ENCODE results near the gene STN1. TPM values are rescaled to one million over a fixed set of nuclear protein-coding genes. Genes with fewer than 3 reads are reported as not detected.
"Not testable (repeated sequence)": the region's sequence is repeated elsewhere in the genome, so short reads cannot be mapped to it uniquely, and the experiment has no call there.

The STN1 gene
- total RNA-seq, 1 experiment from 2014 or later, result 28.7 TPM

DNA sequence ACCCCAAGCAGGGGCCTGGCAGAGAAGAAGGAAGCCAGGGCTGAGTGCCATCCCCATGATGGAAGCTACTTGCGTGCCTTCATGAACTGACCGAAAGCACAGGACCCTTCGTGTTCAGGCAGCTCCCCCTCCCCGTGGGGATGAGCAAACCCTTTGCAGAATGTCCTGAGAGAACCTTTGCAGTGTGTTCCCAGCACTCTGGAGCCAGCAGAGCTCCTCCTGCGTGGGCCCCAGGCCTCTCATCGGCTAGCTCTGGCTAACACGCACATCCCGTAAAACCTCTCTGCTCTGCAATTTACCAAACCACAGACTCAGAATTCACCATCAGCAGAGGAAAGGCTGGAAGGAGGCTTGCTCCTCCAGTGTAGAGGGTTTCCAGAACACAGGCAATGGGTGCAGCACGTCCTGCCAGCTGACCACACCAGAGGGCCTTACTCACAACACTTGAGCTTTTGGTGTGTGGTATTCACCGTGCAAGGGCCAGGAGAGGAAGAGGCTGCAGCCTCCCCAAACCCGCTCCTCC lies 65.7 kb downstream of the STN1 start:
- in situ Hi-C loops (cut with HindIII; ENCODE audit: low sequenced_read_pairs), result no loop called here
- DNase-seq (ENCODE audit: low spot score), result no peak

DNA sequence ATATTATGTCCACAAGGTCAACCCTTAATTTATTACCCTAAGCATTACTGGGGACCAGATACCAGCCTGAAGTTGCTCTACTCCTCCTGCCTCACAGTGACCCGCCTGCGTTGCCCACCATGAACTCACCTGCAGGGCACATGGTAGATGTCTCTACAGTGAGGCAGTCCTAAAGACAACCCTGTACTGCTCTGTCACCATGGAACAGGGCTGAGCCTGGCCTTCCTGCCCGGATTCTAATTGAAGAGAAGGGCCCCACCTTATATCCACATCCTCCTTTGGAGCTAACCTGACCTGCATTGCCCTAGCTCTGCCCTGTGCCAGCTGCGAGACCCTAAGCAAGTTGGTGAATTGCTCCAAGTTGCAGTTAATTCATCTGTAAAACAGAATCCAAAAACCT lies 66.7 kb downstream of the STN1 start:
- DNase-seq (ENCODE audit: low spot score), result no peak
- in situ Hi-C loops (cut with HindIII; ENCODE audit: low sequenced_read_pairs), result no loop called here

DNA sequence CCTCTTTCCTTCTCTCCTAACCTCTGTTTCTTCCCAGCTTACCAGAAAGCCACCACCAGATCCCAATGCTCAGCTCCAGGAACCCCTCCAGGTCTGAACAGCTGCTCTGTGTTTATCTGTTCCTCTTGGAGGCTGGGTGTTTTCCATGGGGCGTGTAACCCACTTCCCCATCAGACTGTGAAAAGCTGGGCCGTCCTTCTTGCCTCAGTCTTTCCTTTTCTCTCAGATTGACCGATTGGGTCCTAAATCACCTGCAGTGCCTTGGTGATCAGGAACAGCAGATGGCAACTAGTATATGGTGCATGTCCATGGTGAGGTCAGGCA lies 67.5 kb downstream of the STN1 start:
- in situ Hi-C loops (cut with HindIII; ENCODE audit: low sequenced_read_pairs), result no loop called here
- no peak for DNase-seq (ENCODE audit: low spot score)

DNA sequence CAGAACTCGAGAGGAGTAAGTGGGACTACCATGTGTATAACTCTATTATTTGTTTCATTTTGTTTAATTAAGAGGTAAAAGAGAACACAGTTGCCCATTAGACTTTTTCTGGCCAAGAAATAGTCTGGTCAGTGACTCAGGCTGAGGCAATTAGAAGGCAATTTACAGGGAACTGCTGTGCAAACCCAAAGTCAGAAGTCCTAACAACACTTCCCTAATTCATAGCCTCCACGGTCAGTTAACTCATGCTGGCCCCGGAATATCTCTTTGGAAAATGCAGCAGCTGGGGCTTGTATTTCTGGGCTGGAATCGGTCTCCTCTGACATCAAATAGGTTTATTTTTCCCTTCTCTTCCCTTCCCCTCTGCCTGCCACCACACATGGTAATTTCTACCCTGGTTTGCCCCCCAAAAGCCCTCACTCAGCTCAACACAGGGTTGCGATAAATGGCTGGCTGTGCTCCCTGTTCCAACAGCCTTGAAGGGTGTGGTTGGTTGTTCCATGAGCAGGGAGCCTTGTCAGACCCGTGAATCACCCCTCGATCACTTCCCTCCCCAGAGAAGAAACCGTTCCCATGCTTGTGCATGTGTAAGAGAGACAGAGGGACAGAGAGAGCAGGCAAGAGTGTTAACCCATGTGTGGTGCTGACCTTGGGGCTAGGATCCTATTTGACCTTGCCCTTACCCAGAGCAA lies 68.0 kb downstream of the STN1 start:
- in situ Hi-C loops (cut with HindIII; ENCODE audit: low sequenced_read_pairs), result no loop called here
- no peak for DNase-seq (ENCODE audit: low spot score)

DNA sequence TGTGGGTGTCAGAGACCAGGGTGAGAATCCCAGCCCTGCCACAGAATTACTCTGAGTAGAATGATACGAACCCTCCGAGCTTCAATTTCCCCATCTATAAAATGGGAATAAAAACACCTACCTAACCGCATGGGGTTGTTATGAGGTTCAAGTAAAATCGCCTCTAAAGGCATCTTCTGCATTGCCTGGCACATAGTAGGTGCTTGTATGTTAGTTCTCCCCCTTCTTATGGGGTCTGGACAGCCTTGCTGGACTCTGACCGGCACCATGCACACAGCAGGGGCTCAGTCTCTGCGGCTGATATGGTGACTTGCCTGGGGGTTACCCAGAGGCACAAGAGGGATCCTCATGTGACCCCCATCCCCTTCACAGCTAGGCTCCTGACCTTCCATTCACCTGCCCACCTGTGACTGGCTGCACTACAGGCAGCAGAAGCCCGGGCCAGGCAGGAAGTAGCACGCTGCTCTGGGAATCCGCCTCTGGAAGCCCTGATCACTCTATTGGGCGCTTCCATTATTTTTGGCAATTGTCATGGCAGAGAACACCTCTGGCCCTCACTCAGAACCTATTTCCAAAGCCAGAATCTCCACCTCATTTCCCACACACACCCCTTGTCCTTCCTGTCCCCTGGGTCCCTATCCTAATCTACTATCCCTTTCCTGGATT lies 68.6 kb downstream of the STN1 start:
- in situ Hi-C loops (cut with HindIII; ENCODE audit: low sequenced_read_pairs), result no loop called here
- no peak for DNase-seq (ENCODE audit: low spot score)

DNA sequence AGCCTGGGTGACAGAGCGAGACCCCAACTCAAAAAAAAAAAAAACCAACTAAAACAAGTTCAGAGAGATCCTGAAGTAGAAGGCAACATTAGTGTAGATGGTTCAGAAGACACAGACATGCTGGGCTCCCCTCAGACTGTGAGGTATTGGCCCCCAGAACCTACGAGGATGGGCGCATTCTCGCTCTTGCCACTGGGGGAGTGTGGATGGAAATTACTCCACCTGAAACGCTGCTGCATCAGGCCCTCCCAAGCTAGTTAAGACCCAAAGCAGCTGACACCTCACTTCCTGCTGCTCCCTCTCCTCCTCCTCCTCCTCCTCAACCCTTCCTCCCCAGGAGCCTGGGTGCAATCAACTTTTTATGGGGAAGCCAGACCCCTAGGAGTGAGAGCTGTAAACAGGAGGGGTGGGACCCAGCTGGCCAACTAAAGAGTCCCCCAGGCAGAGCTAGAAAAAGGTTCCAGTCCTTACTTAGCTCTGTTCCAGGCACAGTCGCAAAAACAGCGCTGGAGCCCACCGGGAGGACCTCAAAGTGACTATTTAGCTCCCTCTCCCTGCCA lies 70.0 kb downstream of the STN1 start:
- in situ Hi-C loops (cut with HindIII; ENCODE audit: low sequenced_read_pairs), result no loop called here
- DNase-seq (ENCODE audit: low spot score), result no peak

DNA sequence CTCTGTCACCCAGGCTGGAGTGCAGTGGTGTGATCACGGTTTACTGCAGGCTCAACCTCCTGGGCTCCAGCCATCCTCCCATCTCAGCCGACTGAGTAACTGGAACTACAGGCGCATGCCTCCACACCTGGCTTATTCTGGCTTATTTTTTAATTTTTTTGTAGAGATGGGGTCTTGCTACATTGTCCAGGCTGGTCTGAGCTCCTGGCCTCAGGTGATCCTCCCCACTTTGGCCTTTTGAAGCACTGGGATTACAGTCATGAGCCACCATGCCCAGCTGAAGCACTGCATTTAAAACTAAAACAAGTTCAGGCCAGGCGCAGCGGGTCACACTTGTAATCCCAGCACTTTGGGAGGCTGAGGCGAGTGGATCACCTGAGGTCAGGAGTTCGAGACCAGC lies 70.6 kb downstream of the STN1 start:
- no peak for DNase-seq (ENCODE audit: low spot score)
- in situ Hi-C loops (cut with HindIII; ENCODE audit: low sequenced_read_pairs), result no loop called here

DNA sequence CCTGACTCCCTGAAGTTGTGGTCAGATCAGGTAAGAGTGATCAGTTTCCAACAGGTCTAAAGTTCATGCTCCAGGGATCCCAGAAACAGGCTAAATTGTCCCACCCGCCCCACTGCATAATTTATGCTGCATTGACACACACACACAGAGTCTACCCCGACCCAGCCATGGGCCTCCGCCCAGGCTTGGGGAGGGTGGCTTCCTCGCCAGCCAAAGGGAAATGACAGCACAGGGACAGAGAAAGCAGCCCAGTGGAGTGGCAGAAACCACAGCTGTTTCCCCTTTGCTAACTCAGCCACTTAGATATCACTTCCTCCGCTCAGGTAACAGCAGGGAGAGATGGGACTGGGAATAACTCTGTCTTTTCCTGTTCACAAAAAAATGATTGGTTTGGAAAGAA lies 72.0 kb downstream of the STN1 start:
- in situ Hi-C loops (cut with HindIII; ENCODE audit: low sequenced_read_pairs), result no loop called here
- no peak for DNase-seq (ENCODE audit: low spot score)

DNA sequence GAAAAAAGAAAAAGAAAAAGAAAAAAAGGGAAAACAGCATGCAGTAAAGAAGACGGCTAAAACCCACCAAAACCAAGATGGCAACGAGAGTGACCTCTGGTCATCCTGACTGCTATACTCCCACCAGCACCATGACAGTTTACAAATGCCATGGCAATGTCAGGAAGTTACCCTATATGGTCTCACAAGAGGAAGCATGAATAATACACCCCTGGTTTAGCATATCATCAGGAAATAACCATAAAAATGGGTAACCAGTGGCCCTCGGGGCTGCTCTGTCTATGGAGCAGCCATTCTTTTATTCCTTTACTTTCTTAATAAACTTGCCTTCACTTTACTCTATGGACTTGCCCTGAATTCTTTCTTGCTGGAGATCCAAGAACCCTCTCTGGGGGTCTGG lies 72.6 kb downstream of the STN1 start:
- DNase-seq (ENCODE audit: low spot score); in situ Hi-C loops (cut with HindIII; ENCODE audit: low sequenced_read_pairs): not testable (repeated sequence)

DNA sequence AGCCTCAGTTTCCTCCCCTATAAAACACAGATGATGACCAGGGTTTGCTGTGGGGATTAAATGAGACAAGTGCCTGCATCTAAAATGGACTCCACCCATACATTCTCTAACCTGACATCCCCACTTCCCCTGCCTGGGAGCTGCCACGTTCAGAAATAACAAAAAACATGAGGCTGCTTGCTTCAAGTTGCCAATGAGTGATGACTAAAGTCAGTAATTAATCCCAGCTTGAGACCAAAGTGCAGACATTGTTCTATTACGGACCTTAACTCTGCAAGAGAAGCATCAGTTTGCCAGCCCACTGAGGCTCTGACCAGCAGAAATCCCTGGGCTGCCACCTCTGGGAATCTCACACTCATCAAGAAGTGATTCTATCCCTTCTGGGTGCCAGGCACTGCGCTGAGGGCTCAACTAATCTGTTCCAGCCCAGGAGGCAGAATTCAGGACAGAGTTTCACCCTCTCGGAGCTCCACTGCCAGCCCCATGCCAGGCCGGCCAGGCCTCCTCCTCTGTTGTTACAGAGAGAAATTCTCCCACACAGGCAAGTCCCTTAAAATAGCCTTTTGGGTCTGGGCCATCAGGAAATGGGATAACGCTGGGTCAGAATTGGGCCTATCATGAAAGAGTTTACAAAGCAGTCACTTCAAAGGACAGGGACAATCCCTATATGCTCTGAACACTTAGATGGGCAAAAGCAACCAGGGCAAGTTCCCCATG lies 74.0 kb downstream of the STN1 start:
- peak; percentile 80 for DNase-seq (ENCODE audit: low spot score)
- in situ Hi-C loops (cut with HindIII; ENCODE audit: low sequenced_read_pairs), result no loop called here

DNA sequence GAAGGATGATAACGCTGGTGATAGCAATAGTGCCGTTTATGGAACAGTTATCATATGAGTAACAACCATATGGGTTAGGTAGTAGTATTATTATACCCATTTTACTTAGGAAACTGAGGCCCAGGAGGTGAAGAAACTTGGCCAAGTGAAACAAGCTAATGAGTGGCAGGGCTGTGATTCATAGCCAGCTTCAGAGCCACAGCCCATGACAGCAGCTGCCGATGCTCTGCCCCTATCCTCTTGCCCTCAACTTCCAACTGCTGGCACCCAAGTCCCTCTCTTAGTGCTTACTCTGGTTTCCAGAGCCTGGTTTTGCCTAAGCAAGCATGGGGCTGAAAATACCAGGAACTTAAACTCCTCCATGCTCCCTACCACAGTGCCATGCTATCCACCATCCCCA lies 74.9 kb downstream of the STN1 start:
- in situ Hi-C loops (cut with HindIII; ENCODE audit: low sequenced_read_pairs), result no loop called here
- no peak for DNase-seq (ENCODE audit: low spot score)

DNA sequence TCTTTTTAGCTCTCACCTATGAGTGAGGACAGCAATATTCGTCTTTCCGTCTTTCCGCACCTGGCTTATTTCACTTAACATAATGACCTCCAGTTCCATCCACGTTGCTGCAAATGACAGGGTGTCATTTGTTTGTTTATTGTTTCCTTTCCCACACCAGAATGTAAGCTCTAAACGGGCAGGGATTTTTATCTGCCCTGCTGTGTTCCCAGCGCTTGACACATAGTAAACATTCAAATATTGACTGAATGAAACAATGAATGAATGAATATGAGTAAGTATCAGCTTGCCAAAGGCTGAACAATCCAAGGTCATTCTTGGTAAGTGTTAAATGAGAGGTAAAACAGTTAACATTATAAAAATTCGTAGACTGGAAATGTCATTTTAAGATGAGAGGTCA lies 75.4 kb downstream of the STN1 start:
- in situ Hi-C loops (cut with HindIII; ENCODE audit: low sequenced_read_pairs), result no loop called here
- DNase-seq (ENCODE audit: low spot score), result no peak

DNA sequence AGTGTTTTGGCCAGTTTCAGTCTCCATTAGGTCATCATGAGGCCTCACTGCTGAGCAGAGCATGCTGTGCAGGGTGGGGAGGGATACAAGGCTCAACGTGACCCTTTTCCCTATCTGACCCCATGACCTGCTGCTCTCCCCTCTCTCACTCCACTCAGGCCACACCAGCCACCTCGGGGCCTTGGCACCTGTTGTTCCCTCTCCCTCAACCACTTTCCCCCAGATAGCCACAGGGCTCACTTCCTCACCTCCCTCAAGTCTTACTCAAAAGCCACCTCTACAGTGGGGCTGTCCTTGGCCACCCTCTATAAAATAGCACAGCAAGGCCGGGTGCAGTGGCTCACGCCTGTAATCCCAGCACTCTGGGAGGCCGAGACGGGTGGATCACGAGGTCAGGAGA lies 76.5 kb downstream of the STN1 start:
- no peak for DNase-seq (ENCODE audit: low spot score)
- in situ Hi-C loops (cut with HindIII; ENCODE audit: low sequenced_read_pairs), result no loop called here

DNA sequence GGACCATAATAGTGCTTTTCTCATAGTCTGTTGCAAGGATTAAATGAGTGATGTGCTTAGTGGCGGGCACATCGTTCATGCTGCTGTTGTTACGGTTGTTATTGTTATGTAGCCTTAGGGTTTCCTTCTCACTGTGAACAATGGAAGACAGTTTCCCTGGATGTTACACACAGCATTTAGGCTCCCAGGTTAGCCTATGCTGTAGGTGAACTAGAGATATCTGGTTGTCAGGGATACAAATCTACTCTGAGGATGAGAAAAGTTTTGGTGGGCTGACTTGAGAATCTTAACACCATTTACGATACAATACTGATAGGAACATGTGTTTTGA lies 77.3 kb downstream of the STN1 start:
- no peak for DNase-seq (ENCODE audit: low spot score)
- in situ Hi-C loops (cut with HindIII; ENCODE audit: low sequenced_read_pairs), result no loop called here

DNA sequence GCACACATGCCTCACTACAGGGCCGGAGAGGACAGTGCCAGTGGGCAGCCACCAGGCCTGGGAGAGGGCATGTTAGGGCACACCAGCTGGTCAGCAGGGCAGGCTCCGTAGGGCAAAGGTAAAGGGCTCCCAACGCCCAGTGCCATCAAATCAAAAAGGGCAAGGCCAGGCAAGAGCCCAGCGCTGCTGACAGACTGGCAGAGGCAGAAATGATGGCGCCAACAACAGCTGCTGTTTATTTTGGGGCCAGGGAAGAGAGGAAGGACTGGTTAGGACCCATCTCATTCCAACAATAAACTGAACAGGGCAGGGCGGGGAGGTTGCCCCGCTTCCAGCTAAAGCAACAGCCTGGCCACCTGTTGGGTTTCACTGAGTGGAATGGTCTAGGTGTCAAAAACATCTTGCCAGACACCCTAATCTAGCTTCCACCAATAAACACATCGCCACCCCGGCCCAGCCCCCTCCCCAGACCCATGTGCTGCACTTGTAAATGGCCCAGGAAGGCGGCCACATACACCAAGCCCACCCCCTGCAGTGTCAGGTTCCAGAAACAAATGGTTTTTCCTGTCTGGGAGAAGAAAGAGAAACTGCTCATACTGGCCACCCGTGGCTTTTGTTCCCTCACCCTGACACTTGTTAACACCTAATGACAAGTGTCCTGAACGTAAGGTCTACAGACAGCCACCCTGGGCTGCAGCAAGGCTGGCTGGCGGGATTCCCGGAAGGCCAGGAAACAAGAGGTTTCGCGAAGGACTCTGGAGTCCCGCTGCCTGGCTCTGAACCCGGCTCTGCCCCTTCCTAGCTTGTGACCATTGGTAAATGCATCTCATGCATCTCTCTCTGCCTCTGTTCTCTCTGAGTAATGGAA lies 77.9 kb downstream of the STN1 start:
- DNase-seq (ENCODE audit: low spot score), result no peak
- in situ Hi-C loops (cut with HindIII; ENCODE audit: low sequenced_read_pairs), result no loop called here

DNA sequence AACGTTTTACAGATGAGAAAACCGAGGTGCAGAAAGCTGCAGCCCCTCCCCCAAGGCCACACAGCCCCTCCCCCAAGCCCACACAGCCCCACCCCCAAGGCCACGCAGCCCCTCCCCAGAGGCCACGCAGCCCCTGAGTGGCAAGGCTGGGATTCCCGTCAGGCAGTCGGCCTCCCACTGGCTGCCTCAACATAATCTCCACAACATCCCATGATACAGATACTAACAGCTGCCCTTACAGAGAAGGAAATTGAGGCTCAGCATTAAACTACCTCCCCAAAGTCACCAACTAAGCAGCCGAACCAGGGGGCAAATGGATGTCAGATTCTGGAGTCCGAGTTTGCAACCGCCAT lies 78.5 kb downstream of the STN1 start:
- DNase-seq (ENCODE audit: low spot score), result no peak

DNA sequence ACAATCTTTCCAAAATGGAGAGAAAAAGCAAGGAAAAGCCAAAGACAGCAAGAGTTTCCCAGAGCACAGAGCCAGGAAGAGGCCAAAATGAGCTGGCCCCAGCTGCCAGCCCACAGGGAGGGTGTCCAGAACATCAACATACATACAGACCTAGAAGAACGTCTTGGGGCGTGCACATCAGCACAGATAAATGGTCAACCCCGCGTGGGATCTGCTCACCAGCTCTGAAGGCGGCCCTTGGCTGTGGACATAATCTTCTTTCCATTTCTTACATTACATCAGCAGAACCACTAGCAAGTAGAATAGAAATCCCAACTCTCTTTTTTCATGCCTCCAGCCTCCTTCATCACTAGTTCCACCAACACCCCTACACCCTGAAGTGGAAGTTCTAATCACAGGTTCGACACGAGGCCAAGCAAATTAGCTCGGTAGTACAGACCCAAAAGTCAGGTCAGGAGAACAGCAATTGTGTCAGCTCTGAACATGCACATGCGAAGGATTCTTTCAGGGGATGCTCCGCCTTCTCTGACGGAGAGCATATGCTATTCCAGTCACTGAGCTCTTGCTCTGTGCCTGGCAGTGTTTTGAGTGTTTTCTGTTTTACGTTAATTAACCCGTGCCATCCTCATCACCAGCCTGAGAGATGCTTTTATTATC lies 79.0 kb downstream of the STN1 start:
- DNase-seq (ENCODE audit: low spot score), result no peak
- in situ Hi-C loops (cut with HindIII; ENCODE audit: low sequenced_read_pairs), result no loop called here

More for the DNA sequence above, 78.5 kb downstream of the STN1 start:
- in situ Hi-C loops (cut with HindIII; ENCODE audit: low sequenced_read_pairs), result no loop called here

DNA sequence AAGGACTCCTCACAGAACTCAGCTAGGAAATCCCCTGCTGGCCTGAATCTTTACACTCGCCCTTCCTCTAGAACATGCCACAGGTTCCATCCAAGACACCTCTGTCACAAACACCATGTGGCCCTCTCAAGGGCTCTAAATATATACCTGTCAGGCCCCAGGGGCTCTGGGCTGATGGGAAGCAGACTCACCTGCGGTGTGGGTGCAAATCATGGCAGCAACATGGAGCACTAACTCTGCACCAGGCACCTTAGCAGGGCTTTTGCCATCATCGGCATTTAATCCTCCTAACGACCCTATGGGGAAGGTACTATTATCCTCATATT lies 80.0 kb downstream of the STN1 start:
- in situ Hi-C loops (cut with HindIII; ENCODE audit: low sequenced_read_pairs), result no loop called here
- DNase-seq (ENCODE audit: low spot score), result no peak

DNA sequence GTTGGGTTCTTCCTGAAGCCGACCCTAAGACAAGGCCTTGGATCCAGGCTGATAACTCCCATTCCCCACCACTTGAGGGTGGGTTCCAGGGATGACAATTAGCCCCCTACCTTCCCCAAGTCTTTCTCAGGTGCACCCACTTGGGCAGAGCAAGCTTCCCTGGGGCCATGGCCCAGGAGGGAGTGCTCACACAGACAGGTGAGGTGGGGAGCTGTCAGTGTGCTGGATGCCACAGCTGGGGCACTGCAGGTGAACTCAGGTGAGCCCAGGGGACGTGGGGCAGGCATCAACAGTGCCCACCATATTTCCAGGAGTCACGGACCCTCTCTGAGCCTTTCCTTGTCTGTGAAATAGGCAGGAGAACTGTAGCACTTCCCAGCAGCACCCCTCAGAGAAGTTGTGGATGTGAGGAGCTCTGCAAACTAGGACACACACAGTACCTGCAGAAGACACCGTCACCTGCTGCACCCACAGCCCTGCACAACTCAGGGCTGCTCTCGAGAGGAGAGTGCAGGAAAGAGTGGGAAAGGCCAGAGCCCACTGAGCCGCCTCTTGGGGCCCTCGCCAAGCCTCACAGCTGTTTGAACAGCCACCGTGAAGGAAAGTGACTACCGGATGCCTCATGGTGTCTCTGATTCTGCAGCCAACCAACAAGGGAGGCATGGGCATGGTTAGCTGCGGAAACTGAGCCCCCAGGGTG lies 80.5 kb downstream of the STN1 start:
- in situ Hi-C loops (cut with HindIII; ENCODE audit: low sequenced_read_pairs), result no loop called here
- no peak for DNase-seq (ENCODE audit: low spot score)

Data from G401 (cell line).